AML-193 (cell line): ENCODE results near the gene SYT9.
"Not testable (repeated sequence)": the region's sequence is repeated elsewhere in the genome, so short reads cannot be mapped to it uniquely, and the experiment has no call there.

Experiments
- DNase-seq, 2 experiments: peaks; one replicate each; lab custom pipeline; 2025; lab: John Stamatoyannopoulos, UW

SYT9 gene

DNA sequence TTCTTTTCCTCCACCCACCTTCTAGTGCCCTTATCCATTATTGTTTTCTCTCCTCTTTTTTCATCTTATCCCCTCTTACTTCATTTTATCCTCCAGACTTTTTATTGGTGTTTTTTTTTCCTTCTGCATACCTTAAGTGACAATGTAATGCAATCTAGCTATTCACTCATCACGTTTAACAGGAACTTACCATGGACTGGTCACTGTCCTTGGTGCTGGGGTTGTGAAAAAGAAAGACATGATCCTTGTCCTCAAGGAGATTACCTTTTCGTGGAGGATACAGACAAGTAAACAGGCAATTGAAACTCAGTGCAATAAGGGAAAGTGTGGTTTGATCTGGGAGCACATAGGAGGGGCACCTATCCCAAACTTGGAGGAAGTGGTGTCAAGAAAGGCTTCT is 20.7 kb downstream of the SYT9 start:
- no peak for DNase-seq

GRCh38 chr11:7275133-7275532 is 23.4 kb downstream of the SYT9 start:
- no peak for DNase-seq

GRCh38 chr11:7278314-7278917 is 26.7 kb downstream of the SYT9 start:
- peak; percentile 4 to 10 for DNase-seq

- no peak for DNase-seq
Observed at GRCh38 chr11:7279676-7280075, 28.0 kb downstream of the SYT9 start.

- no peak for DNase-seq
Observed at GRCh38 chr11:7281079-7281478, 29.4 kb downstream of the SYT9 start.

- no peak for DNase-seq
Observed at GRCh38 chr11:7281809-7282208, 30.1 kb downstream of the SYT9 start.

DNA sequence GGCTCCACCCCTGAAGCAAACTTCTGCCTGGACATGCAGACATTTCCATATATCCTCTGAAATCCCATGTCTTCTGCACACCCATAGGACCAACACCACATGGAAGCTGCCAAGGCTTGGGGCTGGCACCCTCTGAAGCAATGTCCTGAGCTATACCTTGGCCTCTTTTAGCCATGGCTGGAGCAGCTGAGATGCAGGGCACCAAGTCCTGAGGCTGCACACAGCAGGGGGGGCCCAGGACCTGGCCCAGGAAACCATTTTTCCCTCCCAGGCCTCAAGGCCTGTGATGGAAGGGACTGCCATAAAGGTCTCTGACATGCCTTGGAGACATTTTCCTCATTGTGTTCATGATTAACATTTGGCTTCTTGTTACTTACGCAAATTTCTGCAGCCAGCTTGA is 34.5 kb downstream of the SYT9 start:
- DNase-seq, result no peak

- no peak for DNase-seq
Observed at GRCh38 chr11:7291100-7291829, 39.6 kb downstream of the SYT9 start.

DNA sequence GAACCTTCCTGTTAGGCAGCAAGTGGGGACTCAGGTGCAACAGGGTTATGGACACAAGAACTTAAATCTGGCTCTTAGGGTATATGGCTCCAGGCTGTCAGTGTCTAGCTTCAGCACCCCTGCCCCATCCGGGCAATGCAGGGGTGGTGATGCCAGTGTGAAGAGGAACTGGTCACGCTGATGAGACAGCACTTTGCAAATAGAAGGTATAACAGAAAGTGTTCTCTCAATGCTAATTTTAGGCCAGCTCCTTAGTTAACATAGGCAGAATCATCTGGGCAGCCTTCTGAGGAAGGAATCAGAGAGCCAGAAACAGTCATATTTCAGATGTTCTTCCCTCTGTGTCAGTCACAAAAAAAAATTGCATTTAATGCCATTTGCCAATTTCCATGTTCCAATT is 41.2 kb downstream of the SYT9 start:
- DNase-seq, result no peak

DNA sequence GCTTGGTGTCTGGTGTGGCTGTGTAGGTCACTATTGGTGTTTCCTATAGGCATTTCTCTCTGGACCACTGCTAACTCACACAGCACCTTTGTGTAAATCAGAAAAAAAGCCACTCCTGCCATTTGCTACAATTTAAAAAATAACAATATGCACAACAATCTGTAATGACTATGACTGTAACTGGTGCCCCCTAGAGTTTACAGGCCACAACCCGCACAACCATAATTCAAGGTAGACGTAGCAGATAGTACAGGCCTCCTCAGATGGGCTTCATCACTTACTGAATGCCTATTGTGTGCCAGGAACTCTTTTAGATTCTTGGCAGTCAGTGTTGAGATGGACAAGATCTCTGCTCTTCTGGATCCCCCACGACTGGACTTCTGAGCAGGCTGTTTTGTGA is 47.7 kb downstream of the SYT9 start:
- DNase-seq, result no peak

GRCh38 chr11:7300281-7300680 is 48.6 kb downstream of the SYT9 start:
- DNase-seq, result no peak

GRCh38 chr11:7303146-7303545 is 51.4 kb downstream of the SYT9 start:
- DNase-seq, result no peak

- DNase-seq, result no peak
Observed at GRCh38 chr11:7306900-7307299, 55.2 kb downstream of the SYT9 start.

- no peak for DNase-seq
Observed at GRCh38 chr11:7307836-7308235, 56.1 kb downstream of the SYT9 start.

DNA sequence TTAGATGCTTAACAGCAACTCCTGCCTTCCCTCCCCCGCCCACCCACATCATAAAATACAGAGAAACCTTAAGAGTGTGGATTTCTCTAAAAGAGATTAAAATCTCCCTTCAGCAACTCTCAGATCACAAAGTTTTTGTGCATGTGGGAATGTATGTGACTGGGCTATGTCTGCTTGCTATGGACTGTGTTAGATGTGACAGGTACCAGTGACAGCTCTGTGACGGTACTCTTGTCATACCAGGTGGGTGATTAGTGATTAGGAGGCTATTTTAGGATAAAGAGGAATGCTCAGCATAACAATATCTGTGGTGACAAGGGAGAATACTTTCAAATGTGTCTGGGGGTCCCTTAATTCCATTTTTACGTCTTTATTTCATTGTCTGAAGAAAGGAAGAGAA is 60.2 kb downstream of the SYT9 start:
- DNase-seq, result no peak

DNA sequence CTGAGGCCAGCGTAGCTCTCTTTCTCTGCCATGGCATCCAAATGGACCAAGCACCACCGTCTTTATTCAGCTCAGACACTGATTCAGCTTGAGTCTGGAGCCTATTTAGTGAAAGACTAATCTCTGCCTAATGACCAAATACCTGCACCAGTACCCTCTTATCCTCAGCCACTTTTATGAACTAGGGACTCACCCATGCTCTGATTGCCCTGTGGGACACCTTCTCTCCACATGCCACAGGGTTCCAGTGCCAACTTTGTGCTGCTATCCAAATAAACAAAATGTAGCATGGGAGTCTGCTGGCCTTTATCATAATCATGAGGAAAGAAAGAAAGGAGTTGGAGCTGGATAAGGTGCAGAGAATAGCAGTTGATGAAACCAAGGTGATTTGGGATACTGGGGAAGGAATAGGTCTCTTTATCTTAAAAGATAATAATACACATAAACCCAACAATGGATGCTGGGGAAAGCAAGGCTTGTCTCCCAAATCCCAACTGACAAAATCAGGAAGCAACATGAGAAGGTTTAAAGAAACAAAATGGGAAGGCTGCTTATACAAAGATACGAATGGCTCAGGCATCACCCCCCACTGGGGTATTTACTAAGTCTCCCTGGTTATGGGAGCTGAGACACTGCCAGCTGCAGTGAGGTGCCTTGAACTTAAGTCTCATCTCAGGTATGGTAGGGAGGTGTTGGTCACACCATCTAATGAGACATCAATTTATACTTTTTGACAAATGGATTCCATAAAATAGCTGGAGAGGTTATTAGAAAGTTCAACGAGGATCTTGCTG is 63.3 kb downstream of the SYT9 start:
- no peak for DNase-seq

DNA sequence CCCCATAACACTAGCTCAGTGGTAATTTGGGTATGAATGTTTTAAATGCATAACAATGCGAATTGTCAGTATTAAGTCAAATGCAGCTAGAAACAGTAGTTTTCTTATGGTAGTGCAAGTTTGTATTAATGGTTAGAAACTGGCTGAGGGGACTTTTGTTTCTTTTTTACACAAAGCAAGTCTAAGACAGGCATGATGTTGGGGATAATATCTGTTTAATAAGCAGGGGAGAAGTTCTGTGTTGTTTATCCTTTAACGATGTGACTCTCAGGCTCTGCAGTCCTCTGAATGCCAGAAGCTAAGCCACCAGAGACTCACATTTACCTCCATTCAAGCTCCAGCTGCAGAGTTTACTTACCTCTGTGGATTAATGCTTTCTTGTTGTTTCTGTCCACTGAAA is 67.8 kb downstream of the SYT9 start:
- DNase-seq, result no peak

DNA sequence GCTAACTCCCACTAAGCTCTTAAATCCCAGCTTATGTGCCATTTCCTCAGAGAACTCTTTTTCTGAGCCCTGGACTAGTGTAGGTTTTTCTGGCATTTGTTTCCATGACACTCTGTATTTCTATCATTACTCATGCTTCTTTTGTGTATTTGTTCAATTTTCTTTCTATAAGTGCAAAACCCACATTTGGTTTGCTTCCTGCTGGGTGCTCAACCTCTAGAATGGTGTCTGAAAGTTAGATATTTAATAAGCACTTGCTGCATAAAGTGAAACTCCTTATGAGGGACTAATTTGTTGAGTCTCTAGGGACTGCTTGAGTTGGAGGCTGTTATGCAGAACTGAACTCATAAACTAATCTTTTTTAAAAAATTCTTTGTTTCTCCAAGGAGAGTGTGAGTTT is 68.6 kb downstream of the SYT9 start:
- no peak for DNase-seq

DNA sequence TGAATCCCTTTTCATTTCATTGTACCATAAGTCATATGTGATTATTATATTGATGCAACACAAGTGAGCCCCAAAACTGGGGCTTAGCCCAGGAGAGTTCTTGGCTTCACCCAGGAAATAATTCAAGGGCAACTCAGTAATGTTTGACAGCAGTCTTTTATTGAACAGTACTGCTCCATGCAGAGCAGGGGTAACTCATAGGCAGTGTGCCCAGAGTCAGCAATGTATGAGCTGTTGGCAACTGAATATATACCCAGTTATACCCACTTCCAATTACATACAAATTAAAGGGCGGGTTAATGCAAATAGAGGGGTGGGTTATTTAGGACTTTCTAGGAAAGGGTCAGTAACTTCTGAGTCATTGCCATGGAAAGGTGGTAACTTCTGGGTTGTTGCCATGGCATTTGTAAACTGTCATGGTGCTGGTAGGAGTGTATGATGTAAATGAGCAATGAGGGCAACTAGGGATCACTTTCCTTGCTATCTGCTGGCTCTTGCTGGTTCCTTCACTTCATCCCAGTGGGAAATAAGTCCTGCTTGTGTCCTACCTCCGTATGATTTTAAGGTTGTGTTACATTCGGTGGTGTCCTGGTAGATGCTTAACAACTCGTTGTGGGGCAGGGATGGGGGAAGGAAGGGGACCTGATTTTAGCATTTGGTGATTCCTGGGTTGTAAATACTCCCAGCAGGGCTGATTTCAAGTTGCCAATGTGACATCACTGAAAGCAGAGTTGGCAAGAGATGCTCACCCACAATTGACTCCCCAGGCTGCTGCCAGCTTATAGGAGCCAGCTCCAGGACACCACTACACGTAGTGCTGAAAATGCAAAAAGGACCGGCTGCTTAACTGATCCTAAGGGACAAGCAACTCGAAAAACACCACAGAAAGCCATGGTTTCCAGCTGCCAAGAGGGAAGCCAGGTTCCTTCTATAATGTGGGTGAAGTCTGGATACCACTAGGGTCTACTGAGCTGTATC is 70.1 kb downstream of the SYT9 start:
- no peak for DNase-seq

DNA sequence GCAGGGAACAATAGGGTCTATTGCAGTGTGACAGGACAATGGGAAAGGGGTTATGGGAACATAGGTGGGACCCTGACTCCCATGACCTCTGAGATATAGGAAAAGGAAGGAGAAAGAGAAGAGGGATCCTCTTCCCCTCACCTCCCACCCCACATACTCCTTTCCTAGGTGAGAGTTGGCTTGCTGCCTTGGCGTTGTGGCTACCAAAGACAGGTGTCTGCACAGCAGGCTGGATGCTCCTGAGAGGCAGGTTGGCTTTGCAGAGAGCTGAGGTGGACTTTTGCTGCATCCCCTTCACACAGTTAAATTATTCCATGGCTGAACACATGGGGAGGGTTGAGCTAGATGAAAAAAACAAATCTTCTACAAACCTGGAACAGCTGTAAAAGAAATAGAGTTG is 80.7 kb downstream of the SYT9 start:
- DNase-seq, result no peak

- DNase-seq, result no peak
Observed at GRCh38 chr11:7332962-7333361, 81.3 kb downstream of the SYT9 start.

GRCh38 chr11:7335442-7335841 is 83.7 kb downstream of the SYT9 start:
- not testable (repeated sequence) for DNase-seq
